Activated CD4-positive, alpha-beta T cell treated with anti-CD3 and anti-CD28 coated beads, Interleukin-2, amount 50 U/mL, for 1 hour (primary cell): ENCODE data around the gene TEX14.
A peak's percentile ranks its signal among the peaks of the same experiment; 100 is the strongest.

Experiments used
- DNase-seq: peaks from one replicate; pipeline ENCODE4 v3.0.0-alpha.2; 2020

Gene TEX14, protein sequence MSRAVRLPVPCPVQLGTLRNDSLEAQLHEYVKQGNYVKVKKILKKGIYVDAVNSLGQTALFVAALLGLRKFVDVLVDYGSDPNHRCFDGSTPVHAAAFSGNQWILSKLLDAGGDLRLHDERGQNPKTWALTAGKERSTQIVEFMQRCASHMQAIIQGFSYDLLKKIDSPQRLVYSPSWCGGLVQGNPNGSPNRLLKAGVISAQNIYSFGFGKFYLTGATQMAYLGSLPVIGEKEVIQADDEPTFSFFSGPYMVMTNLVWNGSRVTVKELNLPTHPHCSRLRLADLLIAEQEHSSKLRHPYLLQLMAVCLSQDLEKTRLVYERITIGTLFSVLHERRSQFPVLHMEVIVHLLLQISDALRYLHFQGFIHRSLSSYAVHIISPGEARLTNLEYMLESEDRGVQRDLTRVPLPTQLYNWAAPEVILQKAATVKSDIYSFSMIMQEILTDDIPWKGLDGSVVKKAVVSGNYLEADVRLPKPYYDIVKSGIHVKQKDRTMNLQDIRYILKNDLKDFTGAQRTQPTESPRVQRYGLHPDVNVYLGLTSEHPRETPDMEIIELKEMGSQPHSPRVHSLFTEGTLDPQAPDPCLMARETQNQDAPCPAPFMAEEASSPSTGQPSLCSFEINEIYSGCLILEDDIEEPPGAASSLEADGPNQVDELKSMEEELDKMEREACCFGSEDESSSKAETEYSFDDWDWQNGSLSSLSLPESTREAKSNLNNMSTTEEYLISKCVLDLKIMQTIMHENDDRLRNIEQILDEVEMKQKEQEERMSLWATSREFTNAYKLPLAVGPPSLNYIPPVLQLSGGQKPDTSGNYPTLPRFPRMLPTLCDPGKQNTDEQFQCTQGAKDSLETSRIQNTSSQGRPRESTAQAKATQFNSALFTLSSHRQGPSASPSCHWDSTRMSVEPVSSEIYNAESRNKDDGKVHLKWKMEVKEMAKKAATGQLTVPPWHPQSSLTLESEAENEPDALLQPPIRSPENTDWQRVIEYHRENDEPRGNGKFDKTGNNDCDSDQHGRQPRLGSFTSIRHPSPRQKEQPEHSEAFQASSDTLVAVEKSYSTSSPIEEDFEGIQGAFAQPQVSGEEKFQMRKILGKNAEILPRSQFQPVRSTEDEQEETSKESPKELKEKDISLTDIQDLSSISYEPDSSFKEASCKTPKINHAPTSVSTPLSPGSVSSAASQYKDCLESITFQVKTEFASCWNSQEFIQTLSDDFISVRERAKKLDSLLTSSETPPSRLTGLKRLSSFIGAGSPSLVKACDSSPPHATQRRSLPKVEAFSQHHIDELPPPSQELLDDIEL (N-terminal part only)

DNA sequence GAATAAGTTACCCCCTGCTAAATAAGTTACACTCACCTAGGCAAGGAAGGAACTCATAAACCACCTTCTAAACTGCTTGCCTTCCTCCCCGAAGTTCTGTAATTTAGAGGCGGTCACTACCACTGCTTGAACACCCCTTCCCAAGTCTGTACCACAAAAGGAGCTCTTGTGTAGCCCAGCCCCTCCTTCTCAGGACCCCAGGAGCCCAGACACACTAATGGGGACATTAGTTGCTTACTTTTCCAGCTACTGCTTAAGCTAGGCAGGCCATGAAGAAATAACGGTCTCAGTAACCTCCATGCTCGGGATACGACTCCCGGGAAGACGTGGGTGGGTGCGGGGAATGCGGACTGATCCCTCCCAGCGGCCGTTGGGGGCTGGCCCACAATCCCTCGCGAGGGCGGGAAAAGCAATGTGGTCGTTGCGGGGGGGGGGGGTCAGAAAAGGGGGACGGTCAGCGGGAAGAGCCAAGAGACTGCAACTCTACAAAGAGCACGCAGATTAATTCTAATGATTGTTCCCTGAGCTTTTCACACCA is at the start of gene TEX14:
Gene TEX14 (minus strand): TSS at position 345 of the 538 bp plus-strand sequence. CDS start 40,044 bp downstream, outside the sequence.
- DNase-seq = no peak

DNA sequence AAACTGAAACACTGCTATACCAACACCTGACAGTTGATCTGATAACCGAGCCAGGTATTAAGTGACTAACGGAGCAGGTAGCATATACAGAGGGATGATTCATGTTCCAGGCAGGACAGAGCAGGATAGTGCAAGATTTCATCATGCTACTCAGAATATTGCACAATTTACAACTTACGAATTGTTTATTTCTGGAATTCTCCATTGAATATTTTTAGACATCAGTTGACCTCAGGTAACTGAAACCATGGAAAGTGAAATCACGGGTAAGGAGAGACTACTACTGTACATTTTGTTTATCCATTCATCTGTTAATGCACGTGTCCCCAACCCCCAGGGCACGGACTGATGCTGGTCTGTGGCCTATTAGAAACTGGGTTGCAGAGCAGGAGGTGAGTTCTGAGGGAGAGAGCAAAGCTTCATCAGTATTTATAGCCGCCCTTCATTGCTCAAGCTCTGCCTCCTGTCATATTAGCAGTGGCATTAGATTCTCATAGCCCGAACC is 49.3 kb upstream of the TEX14 start:
- DNase-seq = no peak

DNA sequence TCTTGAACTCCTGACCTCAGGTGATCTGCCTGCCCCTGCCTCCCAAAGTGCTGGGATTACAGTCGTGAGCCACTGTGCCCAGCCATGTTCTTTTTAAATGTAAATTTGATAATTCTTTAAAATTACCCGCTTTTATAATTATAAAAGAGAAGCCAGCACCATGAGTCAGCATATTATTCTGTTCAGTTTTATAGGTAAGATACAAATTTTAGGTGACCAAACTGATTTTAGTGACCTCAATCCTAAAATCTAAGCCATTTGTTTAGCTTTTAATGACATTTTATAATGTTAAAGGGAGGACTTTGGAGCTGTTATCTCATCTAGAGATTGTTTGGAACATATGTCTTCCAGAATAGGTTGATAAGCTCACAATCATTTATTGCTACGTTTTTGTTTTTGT is 43.0 kb upstream of the TEX14 start:
- DNase-seq = no peak

DNA sequence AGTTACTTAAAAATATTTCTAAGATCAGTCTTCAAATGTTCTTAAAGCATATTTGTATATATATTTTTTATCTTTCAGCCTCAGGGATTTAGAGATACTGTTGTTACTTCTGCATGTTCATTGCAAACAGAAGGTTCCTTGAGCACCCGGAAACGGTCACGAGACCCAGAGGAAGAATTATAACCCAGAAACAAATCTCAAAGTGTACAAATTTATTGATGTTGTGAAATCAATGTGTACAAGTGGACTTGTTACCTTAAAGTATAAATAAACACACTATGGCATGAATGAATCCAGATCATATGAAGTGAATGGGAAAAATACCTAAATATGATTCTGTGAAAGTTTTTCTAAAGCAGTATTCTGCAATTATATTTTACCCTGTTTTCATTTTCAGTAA is 42.2 kb upstream of the TEX14 start:
- no peak for DNase-seq

DNA sequence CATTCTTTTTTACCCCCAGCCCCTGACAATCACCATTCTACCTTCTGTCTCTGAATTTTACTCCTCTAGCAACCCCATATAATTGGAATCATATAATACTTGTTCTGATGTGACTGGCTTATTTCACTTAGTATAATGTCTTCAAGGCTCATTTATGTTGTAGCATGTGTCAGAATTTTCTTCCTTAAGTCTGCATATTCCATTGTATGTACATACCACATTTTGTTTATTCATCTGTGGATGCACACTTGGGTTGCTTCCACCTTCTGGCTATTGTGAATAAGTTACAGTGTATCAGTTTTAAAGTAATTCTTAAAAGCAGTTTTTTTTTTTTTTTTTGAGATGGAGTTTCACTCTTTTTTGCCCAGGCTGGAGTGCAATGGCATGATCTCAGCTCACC is 39.1 kb upstream of the TEX14 start:
- no peak for DNase-seq

DNA sequence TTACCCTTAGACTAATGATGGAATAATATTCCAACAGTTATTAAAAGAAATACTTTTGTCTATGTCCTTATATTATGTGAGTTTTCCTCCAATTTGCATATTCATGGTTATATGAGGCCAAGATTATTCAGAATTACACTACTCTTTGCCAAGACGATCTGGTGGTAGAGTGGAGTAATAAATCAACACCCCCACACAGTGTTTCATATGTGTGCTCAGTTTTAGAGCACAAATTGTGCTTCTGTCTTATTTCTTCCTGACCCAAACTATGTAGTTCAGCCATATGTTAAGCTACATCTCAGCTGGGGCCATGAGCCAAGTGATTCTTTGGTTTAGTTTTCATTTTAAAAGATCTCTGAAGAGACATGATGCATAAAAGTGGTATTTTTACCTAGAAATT is 37.0 kb upstream of the TEX14 start:
- DNase-seq = no peak

DNA sequence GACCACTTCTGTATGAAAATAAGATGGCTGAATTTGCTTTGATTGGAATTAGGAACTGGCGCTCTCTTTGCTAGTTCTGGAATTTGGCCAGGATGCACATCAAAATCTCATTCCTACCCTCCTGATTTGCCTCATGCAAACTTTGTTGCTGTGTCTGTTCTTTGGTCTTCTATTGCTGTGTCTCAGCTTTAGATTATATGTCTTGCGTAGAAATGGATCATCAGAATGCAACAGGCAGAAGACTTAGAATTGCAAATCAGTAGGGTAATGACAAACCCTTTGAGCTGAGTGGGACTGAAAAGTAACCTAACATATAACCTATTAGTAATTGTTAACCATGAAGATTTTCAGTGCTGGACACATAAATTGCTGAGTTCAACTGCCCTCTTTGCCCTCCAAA is 30.9 kb upstream of the TEX14 start:
- no peak for DNase-seq

DNA sequence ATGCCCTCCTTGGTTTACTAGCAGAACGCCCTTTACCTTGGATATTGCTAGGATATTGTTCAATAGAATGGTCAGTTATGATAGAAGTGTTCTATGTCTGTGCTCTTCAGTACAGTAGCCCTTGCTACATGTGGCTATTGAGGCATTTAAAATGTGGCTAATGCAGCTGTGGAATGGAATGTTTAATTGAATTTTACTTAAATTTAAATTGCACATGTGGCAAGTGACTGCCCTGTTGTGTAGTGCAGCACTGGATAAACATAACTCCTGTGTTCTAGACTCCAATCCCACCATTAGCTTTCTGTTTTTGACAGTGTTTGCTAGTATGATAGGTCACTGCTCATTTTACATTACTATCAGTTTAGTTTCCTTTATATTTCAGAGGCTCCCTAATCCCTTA is 30.4 kb upstream of the TEX14 start:
- DNase-seq = no peak

DNA sequence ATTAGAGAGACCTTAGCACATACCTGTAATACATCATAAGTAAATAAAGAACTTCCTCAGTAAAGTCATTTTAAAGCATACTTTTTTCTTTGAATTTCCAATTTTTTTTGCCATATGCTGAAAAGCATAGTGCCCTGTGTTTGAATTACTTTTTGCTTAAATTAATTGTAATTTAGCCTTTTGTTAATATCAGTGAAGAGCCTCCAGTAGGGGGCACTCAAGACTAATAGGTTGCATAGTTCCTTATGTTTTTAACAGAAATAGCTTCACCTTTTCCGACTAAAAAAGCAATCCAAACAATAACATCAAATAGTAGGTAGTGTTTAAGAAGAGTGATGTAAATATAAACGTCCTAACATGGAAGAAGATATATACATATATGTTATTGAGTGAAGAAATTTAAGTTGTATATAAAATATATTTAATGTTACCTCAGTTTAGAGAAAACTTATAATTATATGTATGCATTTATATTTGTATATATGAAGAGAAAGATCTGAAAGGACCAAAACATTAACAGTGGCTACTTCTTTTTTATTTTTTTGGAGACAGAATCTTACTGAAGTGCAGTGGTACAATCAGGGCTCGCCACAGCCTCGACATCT is 19.2 kb upstream of the TEX14 start:
- DNase-seq = peak; percentile 30

DNA sequence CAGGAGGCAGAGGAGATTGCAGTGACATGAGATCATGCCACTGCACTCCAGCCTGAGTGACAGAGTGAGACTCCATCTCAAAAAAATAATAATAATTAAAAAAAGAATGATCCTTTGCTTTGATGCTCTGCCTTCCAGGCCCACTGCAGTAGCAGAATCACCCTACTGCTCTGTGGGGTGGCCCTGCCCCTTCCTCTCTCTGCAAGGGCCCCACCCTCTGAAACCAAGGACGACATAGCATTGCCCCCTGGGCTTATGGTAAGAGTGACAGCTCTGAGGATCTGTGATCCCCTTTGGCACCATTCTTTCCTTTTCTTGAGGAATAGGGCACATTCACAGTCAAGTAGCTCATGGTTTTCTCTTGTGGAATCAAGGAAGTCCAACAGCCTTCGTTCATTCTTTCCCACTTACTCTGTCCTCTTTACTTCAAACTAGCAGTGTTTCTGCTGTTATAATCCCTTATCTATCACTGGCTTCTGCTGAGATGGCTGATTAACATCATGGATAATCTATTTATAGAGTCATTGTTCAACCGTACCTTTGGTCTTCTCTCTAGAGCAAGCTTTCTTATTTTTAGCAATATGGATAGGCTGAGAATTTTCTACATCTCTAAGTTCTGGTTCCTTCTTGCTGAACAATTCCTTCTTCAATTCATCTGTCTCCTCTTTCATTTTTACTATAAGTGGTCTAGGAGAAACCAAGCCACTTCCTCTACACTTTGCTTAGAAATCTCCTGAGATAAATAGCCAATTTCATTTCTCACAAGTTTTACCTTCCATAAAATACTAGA is 14.7 kb upstream of the TEX14 start:
- no peak for DNase-seq

DNA sequence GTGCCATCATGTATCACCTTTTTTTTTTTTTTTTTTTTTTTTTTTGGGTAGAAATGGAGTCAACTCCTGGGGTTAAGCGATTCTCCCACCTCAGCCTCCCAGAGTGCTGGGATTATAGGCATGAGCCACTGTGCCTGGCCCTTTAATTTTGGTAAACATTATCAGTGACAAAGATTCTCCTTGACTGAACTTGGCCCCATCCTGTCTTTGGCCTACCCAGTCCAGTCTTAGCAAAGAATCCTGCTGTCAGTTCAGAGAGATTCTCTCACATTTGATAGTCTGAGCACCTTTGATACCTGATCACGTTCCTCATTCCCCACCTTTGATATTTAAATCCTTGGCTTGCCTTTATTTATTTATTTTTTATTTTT is 12.1 kb upstream of the TEX14 start:
- DNase-seq = no peak

DNA sequence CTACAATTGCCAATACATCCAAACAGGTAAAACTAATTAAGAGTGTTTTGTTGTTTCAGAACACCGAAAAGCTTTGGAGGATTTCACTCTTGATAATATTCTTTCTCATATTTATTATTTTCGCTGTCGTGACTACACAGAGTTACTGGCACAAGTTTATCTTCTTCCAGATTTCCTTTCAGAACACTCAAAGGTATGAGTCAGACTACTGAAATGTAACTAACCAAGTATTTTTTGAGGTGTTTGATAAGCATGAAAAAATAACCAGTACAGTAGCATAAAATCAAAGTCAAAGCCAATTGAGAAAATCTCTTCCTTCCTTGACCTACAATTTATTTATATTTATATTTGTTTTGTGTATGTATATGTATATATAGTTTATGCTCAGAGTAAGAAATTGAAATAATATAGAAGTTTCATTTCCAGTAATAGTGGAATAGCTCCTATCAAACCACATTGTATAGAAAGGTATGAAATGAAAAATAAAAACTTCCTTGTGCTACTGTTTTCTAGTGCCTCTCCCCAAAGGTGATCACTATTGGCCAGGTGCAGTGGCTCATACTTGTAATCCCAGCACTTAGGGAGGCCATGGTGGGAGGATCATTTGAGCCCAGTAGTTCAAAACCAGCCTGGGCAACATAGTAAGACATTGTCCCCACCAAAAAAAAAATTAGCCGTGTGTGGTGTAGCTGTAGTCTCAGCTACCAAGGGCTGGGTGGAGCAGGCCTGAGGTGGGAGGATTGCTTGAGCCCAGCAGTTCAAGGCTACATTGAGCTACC is 11.5 kb upstream of the TEX14 start:
- no peak for DNase-seq

DNA sequence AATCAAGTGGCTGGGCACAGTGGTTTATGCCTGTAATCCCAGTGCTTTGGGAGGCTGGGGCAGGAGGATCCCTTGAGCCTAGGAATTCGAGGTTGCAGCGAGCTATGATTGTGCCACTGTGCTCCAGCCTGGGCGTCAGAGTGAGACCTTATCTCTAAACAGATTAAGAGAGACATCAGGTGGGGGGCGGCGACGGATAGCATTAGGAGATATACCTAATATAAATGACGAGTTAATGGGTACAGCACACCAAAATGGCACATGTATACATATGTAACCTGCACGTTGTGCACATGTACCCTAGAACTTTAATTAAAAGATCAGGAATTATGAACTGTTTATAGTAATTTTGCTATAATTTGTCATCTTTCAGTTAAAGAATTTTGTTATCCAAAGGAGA is 10.9 kb upstream of the TEX14 start:
- no peak for DNase-seq

DNA sequence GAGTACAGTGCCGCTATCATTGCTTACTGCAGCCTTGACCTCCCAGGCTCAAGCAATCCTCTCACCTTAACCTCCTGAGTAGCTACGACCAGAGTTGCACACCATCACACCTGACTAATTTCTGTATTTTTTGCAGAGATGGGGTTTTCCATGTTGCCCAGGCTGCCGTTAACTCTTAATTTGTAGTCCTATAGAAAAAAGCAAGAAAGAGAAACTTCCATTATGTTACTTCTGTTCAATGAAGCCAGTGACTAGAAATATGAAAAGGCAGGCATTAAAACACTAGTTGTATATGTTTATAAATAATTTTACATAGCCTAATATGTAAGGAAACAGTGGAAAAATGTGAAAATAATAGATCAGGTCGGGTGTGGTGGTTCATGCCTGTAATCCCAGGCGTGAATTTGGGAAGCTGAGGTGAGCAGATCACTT is 10.2 kb upstream of the TEX14 start:
- no peak for DNase-seq

DNA sequence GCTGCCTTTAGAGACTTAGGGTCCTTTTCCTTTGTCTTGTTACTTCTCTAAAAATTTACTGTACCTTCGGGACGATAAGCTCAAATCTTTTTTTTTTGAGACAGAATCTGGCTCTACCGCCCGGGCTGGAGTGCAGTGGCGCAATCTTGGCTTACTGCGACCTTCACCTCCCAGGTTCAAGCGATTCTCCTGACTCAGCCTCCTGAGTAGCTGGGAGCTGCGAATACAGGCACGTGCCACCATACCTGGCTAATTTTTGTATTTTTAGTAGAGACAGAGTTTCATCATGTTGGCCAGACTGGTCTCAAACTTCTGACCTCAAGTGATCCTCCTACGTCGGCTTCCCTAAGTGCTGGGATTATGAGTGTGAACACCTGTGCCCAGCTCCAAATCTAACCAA is 7.9 kb upstream of the TEX14 start:
- DNase-seq = no peak

DNA sequence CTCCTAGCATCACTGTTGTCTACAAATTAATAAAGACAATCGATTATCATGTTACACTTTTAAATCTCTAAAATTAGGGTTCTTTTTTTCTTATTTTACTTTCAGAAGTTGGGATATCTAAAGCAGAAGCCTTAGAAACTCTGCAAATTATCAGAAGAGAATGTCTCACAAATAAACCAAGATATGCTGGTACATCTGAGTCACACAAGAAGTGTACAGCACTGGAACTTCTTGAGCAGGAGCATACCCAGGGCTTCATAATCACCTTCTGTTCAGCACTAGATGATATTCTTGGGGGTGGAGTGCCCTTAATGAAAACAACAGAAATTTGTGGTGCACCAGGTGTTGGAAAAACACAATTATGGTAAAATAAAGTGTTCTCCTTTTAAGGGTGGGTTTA is 3.0 kb upstream of the TEX14 start:
- DNase-seq = no peak

DNA sequence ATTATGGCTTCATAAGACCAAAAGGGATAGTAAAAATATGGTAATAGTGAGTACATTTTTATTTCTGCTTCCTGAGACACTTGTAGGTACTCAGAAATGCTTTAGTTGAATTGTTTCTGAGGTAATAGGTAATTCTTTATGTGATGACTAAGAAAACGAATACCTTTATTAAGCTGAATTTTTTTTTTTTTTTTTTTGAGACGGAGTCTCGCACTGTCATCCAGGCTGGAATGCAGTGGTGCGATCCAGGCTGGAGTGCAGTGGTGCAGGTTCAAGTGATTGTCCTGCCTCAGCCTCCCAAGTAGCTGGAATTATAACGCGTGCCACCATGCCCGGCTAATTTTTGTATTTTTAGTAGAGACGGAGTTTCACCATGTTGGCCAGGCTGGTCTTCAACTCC is 2.5 kb upstream of the TEX14 start:
- no peak for DNase-seq

DNA sequence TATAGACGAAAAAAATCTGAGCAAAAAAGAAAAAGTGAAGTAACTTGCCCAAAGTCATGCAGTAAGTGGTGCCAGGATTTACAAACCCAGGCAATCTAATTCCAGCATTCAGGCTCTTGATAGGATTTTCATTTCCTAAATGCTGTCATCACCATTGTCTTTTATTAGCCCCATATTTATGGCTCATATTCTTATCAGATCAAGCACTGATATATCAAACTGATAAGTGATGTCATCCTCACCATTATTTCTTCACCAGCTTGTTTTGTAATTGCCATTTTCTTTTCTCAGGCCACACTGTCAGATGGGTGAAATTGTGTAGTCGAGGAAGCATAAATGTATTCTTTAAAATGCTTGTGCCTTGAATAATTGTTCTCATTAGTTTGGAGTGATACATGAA is 1.9 kb upstream of the TEX14 start:
- DNase-seq = no peak

DNA sequence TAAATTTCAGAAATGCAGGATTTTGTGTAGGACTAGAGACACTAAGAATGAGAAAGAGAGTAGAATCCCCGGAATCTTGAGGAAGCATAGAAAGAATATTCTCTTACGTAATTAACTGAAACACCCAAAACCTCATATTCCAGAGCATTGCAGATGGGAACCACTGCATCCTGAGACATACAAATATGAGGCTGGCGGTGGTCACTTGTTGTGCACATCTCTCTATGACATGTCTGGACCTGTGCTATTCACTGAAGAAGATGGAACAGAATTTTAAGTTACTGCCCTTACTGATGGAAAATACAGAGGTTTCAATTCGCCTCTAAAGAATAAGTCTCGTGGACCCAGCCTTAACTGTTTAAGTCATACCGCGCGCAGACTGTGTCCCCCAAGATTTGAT is 1.4 kb upstream of the TEX14 start:
- no peak for DNase-seq

DNA sequence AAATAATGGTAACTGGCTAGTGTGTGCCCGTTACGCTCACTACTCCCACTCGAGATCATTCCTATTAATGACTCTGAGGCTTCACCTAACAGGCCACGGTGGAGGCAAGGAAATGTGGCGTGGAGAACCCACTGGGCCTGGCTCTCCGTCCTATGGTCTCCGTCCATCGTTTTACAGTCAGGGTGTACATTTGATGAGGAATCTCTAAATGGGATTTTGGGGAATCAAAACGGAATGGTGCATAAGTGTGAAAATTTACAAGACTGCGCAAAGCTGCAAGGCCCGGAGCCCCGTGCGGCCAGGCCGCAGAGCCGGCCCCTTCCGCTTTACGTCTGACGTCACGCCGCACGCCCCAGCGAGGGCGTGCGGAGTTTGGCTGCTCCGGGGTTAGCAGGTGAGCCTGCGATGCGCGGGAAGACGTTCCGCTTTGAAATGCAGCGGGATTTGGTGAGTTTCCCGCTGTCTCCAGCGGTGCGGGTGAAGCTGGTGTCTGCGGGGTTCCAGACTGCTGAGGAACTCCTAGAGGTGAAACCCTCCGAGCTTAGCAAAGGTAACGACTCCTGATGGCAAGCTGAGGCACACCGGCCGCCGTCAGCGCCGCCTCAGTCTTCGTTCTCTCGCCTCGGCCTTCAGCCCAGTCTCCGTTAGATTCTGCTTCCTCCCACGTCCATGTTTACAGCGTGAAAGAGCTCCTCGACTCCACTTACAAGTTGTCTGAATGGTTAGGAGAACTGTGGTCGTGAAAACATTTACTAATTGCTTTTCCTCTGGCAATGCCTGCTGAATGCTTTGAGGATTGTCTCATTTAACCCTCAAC is 602 bp upstream of the TEX14 start, which contains the start of gene RAD51C:
Gene RAD51C (plus strand): TSS at position 364 of the 817 bp plus-strand sequence. CDS start 42 bp downstream, at position 406.
- DNase-seq = peak; percentile 82
